Measurements from ENCODE around the gene OR52H1. TPM values are rescaled to one million over a fixed set of nuclear protein-coding genes. Genes with fewer than 3 reads are reported as not detected.
A peak's percentile ranks its signal among the peaks of the same experiment; 100 is the strongest.
"Not testable (repeated sequence)": the region's sequence is repeated elsewhere in the genome, so short reads cannot be mapped to it uniquely, and the experiment has no call there.

The OR52H1 gene
- total RNA-seq = under 1 TPM in 1 of 2 donors, not detected in 1; 0.23 TPM

- Mint-ChIP-seq H3K27ac (no peak within 1 kb of the TSS), H3K36me3 (no peaks in the 10 kb centered on the region), H3K9me3 (no peaks in the 10 kb centered on the region)
- no peak for ATAC-seq
- DNase-seq (ENCODE audit: low spot score in 2 of 2) = no peak
Measured at GRCh38 chr11:5548440-5548839, at the start of gene OR52H1. OR52H1 (minus strand) TSS chr11:5548540; CDS start chr11:5545505, 3,035 bp downstream.

GRCh38 chr11:5597953-5598352 is 49.6 kb upstream of the OR52H1 start:
- Mint-ChIP-seq H3K9me3 (no peaks in the 10 kb centered on the region), H3K27ac (no peak overlapping the region), H3K36me3 (no peaks in the 10 kb centered on the region)
- ATAC-seq = no peak
- DNase-seq (ENCODE audit: low spot score in 2 of 2) = no peak

GRCh38 chr11:5596607-5597201 is 48.4 kb upstream of the OR52H1 start, which contains the start of gene TRIM6:
TRIM6 (plus strand) TSS chr11:5596637; CDS start chr11:5596898, 261 bp downstream.
- no peaks in the 10 kb centered on the region for H3K36me3 Mint-ChIP-seq
- no peaks in the 10 kb centered on the region for H3K9me3 Mint-ChIP-seq
- H3K27ac Mint-ChIP-seq = peak within 1 kb of the TSS in 1 of 2 donors; percentile 60
- ATAC-seq (peak; percentile 37 to 40), DNase-seq (ENCODE audit: low spot score in 2 of 2) (no peak)

GRCh38 chr11:5593146-5593545 is 44.8 kb upstream of the OR52H1 start:
- H3K27ac Mint-ChIP-seq = no peak overlapping the region
- ATAC-seq = no peak
- H3K9me3 Mint-ChIP-seq = peaks cover 0 to 5% of the 10 kb centered on the region in 2 donors
- no peaks in the 10 kb centered on the region for H3K36me3 Mint-ChIP-seq
- DNase-seq (ENCODE audit: low spot score in 2 of 2) = no peak

- DNase-seq (ENCODE audit: low spot score in 2 of 2) (no peak), ATAC-seq (no peak)
- Mint-ChIP-seq H3K27ac (no peak overlapping the region), H3K9me3 (peaks cover 0 to 5% of the 10 kb centered on the region in 2 donors), H3K36me3 (no peaks in the 10 kb centered on the region)
Measured at GRCh38 chr11:5592615-5593014, 44.3 kb upstream of the OR52H1 start.

GRCh38 chr11:5591613-5592012 is 43.3 kb upstream of the OR52H1 start:
- peak in 1 of 2 donors; percentile 20 for ATAC-seq
- Mint-ChIP-seq H3K9me3 (peaks cover 0 to 5% of the 10 kb centered on the region in 2 donors), H3K36me3 (no peaks in the 10 kb centered on the region), H3K27ac (no peak overlapping the region)
- DNase-seq (ENCODE audit: low spot score in 2 of 2) = no peak

- ATAC-seq; DNase-seq (ENCODE audit: low spot score in 2 of 2); H3K9me3 Mint-ChIP-seq; H3K36me3 Mint-ChIP-seq; H3K27ac Mint-ChIP-seq: not testable (repeated sequence)
Measured at GRCh38 chr11:5589906-5590305, 41.6 kb upstream of the OR52H1 start.

GRCh38 chr11:5584458-5584857 is 36.1 kb upstream of the OR52H1 start:
- H3K27ac Mint-ChIP-seq; DNase-seq (ENCODE audit: low spot score in 2 of 2); ATAC-seq; H3K36me3 Mint-ChIP-seq; H3K9me3 Mint-ChIP-seq: not testable (repeated sequence)

- no peaks in the 10 kb centered on the region for H3K9me3 Mint-ChIP-seq
- ATAC-seq (no peak), DNase-seq (ENCODE audit: low spot score in 2 of 2) (no peak)
- no peak overlapping the region for H3K27ac Mint-ChIP-seq
- H3K36me3 Mint-ChIP-seq = no peaks in the 10 kb centered on the region
Measured at GRCh38 chr11:5581014-5581413, 32.7 kb upstream of the OR52H1 start.

- Mint-ChIP-seq H3K36me3 (no peaks in the 10 kb centered on the region), H3K9me3 (no peaks in the 10 kb centered on the region), H3K27ac (no peak within 1 kb of the TSS)
- ATAC-seq = no peak
- DNase-seq (ENCODE audit: low spot score in 2 of 2) = no peak
Measured at GRCh38 chr11:5580577-5580976, 32.2 kb upstream of the OR52H1 start, which contains the start of gene OR52B6. OR52B6 (plus strand) TSS chr11:5580877; CDS start chr11:5580877, 0 bp downstream.

- H3K27ac Mint-ChIP-seq = no peak overlapping the region
- ATAC-seq = no peak
- no peaks in the 10 kb centered on the region for H3K9me3 Mint-ChIP-seq
- DNase-seq (ENCODE audit: low spot score in 2 of 2) = no peak
- no peaks in the 10 kb centered on the region for H3K36me3 Mint-ChIP-seq
Measured at GRCh38 chr11:5577101-5577500, 28.8 kb upstream of the OR52H1 start.

GRCh38 chr11:5575152-5575551 is 26.8 kb upstream of the OR52H1 start:
- no peaks in the 10 kb centered on the region for H3K9me3 Mint-ChIP-seq
- DNase-seq (ENCODE audit: low spot score in 2 of 2) = no peak
- no peaks in the 10 kb centered on the region for H3K36me3 Mint-ChIP-seq
- ATAC-seq = no peak
- H3K27ac Mint-ChIP-seq = no peak overlapping the region

GRCh38 chr11:5574654-5575053 is 26.3 kb upstream of the OR52H1 start:
- H3K36me3 Mint-ChIP-seq = no peaks in the 10 kb centered on the region
- ATAC-seq (no peak), DNase-seq (ENCODE audit: low spot score in 2 of 2) (no peak)
- no peaks in the 10 kb centered on the region for H3K9me3 Mint-ChIP-seq
- no peak overlapping the region for H3K27ac Mint-ChIP-seq

- H3K9me3 Mint-ChIP-seq = peaks cover 3 to 8% of the 10 kb centered on the region in 2 donors
- H3K36me3 Mint-ChIP-seq = peaks cover 4 to 5% of the 10 kb centered on the region in 2 donors
- H3K27ac Mint-ChIP-seq = no peak overlapping the region
- DNase-seq (ENCODE audit: low spot score in 2 of 2) (no peak), ATAC-seq (no peak)
Measured at GRCh38 chr11:5564259-5565019, 16.1 kb upstream of the OR52H1 start.

GRCh38 chr11:5557751-5558150 is 9.4 kb upstream of the OR52H1 start:
- Mint-ChIP-seq H3K27ac (no peak overlapping the region), H3K9me3 (no peaks in the 10 kb centered on the region), H3K36me3 (no peaks in the 10 kb centered on the region)
- DNase-seq (ENCODE audit: low spot score in 2 of 2) (no peak), ATAC-seq (no peak)

GRCh38 chr11:5556596-5557188 is 8.4 kb upstream of the OR52H1 start:
- ATAC-seq (no peak), DNase-seq (ENCODE audit: low spot score in 2 of 2) (no peak)
- H3K36me3 Mint-ChIP-seq = no peaks in the 10 kb centered on the region
- H3K9me3 Mint-ChIP-seq = no peaks in the 10 kb centered on the region
- no peak overlapping the region for H3K27ac Mint-ChIP-seq

GRCh38 chr11:5553343-5553742 is 5.0 kb upstream of the OR52H1 start:
- Mint-ChIP-seq H3K36me3 (no peaks in the 10 kb centered on the region), H3K9me3 (no peaks in the 10 kb centered on the region), H3K27ac (no peak overlapping the region)
- no peak for DNase-seq (ENCODE audit: low spot score in 2 of 2)
- no peak for ATAC-seq

Measured in activated naive CD4-positive, alpha-beta T cell treated with anti-CD3 and anti-CD28 coated beads, Interleukin-2, amount 50 U/mL, for 72 hours (primary cell).